ENCODE results near the gene WEE1.

DNA sequence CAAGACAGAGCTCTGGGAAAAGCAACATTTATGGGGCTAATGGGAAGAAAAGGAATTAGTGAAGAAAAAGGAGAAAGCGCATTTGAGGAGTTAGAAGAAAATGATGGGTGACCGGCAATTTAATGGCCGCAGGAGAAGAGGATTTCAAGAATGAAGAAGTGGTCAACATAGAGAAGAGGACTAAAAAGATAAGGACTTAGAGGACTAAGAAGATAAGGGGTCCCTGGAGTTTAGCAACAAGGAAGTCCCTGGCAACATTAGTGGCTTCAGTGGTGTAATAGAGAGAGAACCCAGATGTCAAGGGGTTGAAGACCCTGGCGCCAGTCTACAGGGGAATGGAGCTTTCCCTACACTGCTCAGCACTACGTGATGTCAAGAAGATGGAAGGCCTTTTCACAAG, 32.3 kb downstream of the WEE1 start:
- TF ChIP-seq, protein P1, sequence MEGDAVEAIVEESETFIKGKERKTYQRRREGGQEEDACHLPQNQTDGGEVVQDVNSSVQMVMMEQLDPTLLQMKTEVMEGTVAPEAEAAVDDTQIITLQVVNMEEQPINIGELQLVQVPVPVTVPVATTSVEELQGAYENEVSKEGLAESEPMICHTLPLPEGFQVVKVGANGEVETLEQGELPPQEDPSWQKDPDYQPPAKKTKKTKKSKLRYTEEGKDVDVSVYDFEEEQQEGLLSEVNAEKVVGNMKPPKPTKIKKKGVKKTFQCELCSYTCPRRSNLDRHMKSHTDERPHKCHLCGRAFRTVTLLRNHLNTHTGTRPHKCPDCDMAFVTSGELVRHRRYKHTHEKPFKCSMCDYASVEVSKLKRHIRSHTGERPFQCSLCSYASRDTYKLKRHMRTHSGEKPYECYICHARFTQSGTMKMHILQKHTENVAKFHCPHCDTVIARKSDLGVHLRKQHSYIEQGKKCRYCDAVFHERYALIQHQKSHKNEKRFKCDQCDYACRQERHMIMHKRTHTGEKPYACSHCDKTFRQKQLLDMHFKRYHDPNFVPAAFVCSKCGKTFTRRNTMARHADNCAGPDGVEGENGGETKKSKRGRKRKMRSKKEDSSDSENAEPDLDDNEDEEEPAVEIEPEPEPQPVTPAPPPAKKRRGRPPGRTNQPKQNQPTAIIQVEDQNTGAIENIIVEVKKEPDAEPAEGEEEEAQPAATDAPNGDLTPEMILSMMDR (IDR thresholded peaks at IDR 0.05): no peak
- no peak for TF ChIP-seq ZFX (IDR thresholded peaks at IDR 0.05; ENCODE audit: borderline replicate concordance)
